OCI-LY1 (cell line): ENCODE measurements around the gene ERGIC1.

Experiments
- EZH2 ChIP-seq: fragments of 200-600 bp; sonication (generic), shearing (Covaris generic); IDR thresholded peaks from 2 replicates; pipeline ENCODE4 v1.8.0; 2017; ENCODE audit warnings: borderline replicate concordance, mixed run types, mild to moderate bottlenecking, antibody characterized with exemption, low read length, moderate library complexity, mixed read lengths
- TF ChIP-seq, protein P1 (sequence below): fragments of 200-600 bp; sonication (generic), shearing (Covaris generic); IDR thresholded peaks from 2 replicates; pipeline ENCODE4 v1.5.1; 2017; ENCODE audit warnings: mild to moderate bottlenecking, antibody characterized with exemption, low read length, moderate library complexity, mixed read lengths

- TF ChIP-seq, protein P1, sequence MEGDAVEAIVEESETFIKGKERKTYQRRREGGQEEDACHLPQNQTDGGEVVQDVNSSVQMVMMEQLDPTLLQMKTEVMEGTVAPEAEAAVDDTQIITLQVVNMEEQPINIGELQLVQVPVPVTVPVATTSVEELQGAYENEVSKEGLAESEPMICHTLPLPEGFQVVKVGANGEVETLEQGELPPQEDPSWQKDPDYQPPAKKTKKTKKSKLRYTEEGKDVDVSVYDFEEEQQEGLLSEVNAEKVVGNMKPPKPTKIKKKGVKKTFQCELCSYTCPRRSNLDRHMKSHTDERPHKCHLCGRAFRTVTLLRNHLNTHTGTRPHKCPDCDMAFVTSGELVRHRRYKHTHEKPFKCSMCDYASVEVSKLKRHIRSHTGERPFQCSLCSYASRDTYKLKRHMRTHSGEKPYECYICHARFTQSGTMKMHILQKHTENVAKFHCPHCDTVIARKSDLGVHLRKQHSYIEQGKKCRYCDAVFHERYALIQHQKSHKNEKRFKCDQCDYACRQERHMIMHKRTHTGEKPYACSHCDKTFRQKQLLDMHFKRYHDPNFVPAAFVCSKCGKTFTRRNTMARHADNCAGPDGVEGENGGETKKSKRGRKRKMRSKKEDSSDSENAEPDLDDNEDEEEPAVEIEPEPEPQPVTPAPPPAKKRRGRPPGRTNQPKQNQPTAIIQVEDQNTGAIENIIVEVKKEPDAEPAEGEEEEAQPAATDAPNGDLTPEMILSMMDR, result no peak
- TF ChIP-seq EZH2, result no peak
These were observed 24.3 kb upstream of the ERGIC1 start for GRCh38 chr5:172809774-172810173.
